ENCODE measurements around the gene PYGB.
"Not testable (repeated sequence)": the region's sequence is repeated elsewhere in the genome, so short reads cannot be mapped to it uniquely, and the experiment has no call there.

Gene PYGB

DNA sequence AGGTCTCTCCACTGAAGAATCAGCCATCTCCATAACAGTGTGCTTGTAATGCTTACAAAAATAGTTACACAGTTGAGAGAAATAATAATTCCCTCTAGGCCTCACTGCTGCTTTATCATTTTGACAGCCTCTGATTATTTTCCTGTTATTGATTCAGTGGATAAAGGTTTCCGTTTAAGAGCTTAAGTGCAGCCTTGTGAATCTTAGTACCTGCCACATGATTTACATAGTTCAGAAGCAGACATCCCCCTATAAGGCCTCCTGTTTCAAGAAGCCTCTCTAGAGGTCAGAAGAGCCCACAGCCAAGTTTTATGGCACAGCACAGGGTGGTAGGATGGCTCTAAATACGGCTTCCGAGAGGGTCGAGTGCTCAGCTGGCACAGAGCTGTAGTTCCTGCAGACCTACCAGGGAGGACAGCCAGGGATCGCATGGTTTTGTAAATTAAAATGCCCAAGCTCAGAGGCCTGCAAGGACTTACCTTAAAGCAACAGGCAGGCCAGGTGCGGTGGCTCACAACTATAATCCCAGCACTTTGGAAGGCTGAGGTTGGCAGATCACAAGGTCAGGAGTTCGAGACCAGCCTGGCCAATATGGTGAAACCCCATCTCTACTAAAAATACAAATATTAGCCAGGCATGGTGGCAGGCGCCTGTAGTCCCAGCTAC, 17.6 kb upstream of the PYGB start:
- DNase-seq = no peak

DNA sequence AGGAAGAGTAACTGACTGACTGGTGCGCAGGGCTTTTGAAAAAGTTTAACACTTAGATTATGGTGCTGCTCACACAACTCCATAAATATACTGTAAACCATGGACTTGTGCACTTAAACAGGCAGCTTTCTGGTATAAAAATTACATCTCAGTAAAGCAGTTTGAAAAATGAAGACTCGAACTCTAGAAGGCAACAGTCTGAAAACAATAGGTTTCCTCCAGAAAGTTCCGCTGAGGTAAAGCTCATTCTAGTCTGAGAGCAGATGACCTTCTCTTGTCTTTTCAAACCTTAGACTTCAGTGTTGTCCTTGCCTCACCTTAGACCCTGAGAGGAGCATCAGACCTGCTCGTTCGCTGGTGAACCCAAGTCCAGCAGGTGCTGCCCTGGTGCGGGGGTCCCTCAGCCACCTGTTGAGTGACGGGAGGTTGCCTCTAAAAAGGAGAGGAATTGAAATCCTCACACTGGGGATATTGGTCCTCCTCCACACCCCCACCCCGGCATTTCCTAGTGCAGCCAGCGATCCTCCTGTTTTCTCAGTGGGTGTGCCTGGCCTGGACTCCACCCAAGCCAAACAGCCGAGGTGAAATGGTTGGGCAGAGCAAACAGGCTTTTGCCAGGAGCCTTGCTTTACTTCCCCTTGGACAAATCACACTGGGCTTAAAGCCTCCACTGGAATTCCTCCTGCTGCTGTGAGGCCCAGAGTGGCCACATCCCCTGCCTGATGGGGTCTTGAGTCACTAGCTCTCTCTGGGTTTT, 14.7 kb upstream of the PYGB start:
- DNase-seq = no peak

DNA sequence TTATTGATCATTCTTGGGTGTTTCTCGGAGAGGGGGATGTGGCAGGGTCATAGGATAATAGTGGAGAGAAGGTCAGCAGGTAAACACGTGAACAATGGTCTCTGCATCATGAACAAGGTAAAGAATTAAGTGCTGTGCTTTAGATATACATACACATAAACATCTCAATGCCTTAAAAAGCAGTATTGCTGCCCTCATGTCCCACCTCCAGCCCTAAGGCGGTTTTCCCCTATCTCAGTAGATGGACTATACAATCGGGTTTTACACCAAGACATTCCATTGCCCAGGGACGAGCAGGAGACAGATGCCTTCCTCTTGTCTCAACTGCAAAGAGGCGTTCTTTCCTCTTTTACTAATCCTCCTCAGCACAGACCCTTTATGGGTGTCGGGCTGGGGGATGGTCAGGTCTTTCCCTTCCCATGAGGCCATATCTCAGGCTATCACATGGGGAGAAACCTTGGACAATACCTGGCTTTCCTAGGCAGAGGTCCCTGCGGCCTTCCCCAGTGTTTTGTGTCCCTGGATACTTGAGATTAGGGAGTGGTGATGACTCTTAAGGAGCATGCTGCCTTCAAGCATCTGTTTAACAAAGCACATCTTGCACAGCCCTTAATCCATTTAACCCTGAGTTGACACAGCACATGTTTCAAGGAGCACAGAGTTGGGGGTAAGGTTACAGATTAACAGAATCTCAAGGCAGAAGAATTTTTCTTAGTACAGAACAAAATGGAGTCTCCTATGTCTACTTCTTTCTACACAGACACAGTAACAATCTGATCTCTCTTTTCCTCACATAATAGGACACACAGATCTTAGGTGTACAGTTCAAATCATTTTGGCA, 13.7 kb upstream of the PYGB start:
- DNase-seq = not testable (repeated sequence)

DNA sequence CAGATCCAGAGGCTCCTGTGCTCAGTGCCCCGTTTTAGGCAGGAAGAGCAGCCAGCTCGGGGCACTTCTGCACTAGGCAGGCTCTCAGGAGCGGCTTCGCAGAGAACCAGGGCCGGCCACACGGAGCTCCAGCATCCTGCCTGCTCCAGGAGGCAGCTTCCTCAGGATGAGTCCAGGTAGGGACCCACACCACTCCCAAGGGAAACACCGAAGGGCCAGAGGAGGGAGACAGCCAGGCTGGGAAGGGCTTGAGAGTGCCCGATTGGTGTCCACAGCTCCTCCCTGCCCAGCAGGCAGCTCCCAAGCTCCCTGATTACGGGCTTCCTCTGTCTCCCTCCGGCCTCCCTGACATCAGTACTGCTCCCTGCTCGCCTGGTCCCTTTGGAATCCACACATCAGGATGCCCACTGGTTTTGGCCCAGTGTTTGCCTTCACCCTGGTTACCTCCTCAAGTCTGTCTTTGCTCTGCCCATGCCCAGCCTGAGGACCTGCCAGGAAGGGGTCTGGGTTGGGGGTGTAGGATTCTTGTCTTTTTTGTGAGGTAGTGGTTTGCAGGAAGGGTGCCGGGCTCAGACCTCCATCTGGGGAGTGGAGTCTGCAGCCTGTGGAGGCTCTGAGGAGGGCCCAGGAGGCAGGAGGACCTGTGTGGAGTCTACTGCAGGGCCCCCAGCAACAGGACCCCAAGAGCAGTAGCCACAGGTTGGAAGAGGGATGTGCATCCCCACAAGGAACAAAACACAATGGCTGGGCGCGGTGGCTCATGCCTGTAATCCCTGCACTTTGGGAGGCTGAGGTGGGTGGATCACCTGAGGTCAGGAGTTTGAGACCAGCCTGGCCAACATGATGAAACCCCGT, 11.2 kb upstream of the PYGB start:
- DNase-seq = no peak

DNA sequence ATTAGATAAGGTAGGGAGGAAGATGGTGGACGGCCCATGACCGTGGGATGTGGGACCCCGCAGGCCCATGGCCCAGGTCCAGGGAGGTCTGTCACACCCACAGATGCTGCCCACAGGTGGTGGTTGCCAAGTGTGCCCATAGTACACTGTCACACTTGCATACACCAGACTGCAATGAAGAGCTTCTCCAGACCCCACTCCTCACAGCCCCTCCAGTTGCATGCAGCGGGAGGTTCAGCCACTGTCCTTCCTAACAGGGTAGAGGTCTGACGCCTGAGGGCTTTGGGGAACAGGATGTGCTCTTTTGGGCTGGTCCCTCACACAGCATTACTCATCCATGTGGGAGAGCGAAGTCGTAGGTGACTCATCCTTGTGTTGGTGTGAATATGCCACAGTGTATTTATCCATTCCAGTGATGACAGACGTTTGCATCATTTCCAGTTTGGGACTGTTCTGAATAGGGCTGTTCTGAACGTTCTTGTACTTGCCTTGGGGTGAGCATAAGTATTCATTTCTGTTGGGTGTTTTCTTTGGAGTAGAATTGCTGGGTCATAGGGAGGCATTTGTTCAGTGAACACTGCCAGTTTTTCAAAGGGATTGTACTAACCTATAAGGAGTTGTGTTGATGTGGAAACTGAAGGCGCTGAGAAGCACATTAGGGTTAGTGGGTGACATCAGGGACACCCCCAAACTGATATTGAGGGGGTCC, 10.1 kb upstream of the PYGB start:
- no peak for DNase-seq

DNA sequence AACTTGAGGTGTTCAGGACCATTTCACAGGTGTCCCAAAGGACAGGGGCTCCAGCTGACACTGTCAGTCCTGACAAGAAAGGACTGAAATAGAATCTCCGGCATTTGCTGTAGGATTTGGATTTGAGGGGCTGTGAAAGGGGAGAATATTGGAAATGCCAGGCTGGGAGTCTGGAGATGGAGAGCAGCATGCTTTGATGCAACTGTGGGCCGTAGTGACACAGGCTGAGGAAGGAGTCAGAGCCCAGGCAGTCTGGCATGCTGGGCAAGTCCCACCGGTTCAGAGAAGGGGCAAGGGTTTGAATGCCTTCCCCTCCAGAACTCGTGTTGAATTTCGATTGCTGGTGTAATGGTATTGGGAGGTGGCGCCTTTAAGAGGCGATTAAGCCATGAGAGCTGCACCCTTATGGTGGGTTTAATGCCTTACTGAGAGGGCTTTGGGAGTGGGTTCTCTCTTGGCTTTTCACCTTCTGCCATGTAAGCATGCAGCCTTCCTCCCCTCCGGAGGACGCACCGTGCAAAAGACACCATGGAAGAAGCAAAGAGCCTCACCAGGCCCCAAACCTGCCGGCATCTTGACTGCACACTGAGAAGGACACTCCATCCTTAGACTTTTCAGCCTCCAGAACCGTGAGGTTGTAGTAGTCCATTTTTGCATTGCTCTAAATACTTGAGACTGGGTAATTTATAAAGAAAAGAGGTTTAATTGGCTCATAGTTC, 9.4 kb upstream of the PYGB start:
- no peak for DNase-seq

DNA sequence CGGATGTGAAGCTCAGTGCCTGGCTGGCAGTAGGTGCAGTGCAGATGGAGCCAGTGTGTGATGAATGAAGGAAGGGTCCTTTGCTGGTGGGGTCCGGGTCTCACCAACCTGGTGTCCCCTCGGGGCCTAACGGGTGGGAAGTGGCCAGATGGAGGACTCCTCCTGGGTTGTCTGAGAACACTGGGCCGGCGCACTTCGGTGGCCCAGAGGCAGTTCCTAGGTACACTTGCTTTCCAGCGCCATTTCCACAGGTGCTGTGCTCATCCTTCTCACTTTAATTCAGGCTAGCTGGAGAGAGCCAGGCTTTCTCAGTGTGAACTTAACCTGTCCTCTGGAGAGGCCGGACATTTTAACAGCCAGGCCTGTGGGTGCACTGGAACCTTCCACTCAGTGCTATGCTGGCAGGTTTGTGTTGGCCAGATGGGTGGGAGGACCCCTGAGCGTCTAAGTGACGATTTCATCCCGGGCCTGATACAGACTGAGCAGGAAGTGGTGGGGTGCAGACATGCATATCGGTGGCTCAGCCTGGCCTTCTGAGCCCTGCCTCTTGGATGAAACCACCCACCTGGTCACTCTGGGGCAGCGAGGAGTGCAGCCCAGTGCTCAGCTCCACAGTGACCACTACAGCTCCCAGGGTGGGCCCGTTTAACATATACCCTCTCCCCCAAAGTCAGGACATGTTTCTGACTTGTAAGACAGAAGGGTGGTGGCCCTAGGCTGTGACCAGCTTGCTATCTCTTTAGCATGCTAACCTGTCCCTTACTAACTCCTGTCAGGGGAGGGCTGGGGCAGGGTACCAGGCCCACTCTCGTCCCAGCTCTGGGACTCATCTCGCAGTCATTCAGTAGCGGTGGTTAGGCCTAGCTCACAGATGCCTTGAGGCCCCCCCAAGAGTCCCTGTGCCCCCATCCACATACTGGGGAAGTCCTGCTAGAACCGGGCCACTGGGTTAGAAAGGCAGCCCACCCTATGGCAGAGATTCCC, 8.2 kb upstream of the PYGB start:
- DNase-seq = no peak

DNA sequence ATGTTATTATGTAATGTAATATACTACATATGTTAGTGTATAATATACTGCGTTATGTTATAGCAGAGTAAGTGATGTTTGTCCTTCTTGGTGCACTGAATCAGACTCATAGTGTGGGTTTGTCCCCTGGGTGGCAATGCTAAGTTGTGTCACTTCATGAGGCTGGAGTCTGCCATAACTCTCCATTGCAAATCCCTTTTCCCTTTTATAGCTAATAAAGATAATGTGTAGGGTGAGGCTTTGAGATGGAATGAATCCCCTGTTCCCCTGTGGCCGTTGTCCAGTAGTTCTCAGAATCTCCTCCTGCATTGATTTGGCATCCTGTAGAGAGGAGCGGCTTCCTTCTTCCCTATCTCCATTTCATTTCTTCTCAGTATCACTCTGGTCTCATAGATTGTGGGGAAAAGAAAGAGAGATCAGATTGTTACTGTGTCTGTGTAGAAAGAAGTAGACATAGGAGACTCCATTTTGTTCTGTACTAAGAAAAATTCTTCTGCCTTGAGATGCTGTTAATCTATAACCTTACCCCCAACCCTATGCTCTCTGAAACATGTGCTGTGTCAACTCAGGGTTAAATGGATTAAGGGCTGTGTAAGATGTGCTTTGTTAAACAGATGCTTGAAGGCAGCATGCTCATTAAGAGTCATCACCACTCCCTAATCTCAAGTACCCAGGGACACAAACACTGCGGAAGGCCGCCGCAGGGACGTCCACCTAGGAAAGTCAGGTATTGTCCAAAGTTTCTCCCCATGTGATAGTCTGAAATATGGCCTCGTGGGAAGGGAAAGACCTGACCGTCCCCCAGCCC, 6.8 kb upstream of the PYGB start:
- not testable (repeated sequence) for DNase-seq

DNA sequence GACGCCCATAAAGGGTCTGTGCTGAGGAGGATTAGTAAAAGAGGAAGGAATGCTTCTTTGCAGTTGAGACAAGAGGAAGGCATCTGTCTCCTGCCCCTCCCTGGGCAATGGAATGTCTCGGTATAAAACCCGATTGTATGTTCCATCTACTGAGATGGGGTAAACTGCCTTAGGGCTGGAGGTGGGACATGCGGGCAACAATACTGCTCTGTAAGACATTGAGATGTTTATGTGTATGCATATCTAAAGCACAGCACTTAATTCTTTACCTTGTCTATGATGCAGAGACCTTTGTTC, 6.3 kb upstream of the PYGB start:
- not testable (repeated sequence) for DNase-seq

DNA sequence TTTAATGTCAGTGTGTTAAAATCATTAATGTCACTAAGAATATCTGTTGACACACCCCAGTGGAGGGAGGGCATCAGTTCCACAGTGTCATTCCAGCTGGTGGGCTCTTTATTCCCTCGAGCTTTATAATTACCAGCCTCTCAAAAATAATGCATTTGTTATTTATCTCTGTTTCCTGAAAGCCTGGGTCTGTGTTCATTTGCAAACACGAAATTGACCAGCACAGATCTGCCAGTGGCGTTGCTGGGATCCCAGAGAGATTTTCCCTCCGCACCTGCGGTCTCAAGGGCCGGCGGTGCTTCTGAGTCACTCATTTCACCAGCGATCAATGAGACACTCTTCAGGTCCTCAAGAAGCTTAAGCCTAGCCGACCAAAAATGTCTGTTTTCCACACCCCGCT, 5.7 kb upstream of the PYGB start:
- no peak for DNase-seq

DNA sequence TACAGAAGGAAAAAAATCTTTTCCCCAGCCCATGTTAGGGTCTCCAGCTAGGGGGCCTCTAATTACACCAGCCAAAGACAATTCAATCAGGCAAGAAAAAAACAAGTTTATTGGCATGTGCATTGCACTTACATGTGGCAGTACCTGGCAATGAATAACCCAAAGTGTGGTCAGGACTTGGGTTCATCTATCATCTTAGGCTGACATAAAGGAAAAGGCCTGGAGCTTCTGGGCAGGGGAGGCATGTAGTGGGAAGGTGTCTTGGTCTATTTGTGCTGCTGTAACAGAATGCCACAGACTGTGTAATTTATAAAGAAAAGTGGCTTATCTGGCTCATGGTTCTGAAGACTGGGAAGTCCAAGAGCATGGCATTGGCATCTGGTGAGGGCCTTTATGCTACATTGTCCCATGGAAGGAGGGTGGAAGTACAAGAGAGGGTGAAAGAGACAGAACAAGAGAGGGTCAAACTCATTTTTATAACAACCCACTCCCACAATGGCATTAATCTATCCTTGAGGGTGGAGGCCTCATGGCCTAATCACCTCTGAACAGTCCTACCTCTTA, 4.4 kb upstream of the PYGB start:
- DNase-seq = no peak

DNA sequence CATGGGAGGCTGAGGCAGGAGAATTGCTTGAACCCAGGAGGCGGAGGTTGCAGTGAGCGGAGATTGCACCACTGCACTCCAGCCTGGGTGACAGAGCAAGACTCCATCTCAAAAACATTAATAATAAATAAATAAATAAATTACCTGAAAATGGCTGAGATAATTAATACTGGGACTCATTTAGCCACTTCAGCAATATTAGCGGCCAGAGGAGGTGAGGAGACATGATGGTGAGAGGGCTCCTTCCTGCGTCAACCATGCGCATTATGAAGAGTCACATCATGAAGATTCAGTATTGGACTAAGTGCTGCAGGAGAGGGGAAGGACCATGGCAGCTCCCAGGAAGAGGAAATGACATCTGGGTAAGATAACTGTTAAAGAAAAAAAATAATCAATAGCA, 2.9 kb upstream of the PYGB start:
- no peak for DNase-seq

DNA sequence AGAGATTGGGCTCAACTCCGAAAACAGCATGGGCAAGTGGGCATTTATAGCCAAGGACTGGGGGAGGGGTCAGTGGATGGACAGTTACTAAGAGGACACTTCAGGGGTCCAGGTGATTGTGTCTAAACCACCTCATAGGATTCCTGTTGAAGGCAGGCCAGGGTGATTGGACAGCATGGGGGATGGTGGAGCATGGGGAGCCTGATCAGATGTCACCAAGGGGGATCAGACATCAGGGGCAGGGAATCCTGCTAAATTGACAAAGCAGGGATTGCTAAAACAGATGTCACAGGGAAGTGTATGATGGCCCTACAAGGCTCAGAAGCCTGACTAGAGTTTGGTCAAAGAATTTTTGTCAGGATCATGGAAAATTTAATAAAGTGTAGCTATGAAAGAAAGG, 2.4 kb upstream of the PYGB start:
- DNase-seq = no peak

DNA sequence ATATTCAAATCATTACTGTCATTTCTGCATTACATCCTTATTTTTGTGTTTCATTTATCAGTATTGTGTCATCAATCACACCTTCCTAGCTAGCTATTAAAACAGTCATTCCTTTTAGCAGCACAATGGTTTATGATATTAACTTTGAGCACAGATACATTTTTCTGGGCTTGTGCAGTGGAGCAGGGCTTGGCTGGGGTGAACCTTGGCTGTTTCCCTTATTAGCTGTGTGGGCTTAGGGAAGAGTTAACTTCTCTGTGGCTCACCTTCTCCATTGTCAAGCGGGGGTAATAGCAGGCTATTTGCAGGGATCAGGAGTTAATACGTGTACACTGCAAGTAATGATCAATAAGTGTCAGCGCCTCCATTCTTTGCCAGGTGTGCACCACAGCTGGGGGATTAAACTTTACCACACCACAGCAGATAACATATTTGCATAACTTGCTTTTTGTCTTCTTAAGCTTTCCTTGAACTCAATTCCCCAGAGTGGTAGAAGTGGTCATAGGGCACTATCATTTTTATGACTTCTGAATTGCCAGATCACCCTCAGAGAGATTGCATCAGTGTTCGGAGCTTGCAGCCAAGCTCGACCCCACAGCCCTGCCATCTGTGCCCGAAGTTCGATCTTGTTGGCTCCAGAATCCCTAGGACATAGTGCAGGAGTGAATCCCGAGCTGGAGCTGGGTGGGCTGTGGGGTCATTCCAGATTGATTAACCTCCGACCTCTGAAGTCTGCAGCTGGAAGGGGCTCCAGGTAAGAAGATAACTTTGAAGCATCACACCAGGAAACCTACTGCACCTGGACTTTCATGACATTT, 1.5 kb upstream of the PYGB start:
- no peak for DNase-seq

DNA sequence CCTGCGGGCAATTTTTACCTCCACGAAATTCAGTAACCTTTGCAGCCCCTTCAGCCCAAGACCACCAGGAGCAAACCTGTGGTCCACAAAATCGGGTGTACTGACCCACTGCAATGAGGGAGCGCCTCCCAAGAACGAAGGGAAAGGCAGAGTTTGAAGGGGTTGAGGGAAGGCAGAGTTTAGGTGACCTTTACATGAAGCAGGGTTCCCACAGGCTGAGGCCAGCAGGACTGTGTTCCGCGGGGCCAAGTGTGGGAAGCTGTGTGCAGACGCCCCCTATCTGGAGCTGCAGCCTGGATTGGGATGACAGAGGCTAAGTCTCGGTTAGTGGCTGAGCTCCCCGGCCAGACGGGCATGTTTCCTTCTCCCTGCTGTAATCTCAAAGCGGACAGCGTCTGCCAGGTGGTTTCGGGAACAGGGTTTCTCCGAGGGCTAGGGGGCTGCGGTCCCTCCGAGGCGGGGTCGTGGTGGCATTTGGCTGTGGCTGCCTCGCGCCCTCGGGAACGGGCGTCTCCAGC, 826 bp upstream of the PYGB start:
- DNase-seq = peak; percentile 52

DNA sequence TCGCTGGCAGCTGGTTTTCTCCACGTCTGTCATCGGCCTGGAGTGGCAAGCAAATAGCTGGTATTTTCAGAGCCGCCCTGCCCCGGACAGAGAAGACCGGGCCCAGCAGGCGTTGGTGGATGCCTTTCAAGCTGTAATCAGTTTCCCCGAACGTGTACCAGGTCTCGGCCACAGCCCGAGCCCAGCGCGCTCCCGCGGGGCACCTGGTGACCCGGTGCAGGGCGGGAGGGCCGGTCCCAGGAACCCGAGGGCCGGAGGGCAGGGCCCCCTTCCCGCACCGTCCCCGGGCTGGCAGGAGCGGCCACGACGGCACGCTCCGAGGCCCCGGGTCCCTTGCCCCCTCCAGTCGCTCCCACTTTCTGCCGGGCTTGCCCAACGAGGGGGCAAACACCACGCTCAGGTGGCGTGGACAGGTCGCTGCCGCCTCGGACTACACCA, 348 bp upstream of the PYGB start:
- peak; percentile 45 for DNase-seq

DNA sequence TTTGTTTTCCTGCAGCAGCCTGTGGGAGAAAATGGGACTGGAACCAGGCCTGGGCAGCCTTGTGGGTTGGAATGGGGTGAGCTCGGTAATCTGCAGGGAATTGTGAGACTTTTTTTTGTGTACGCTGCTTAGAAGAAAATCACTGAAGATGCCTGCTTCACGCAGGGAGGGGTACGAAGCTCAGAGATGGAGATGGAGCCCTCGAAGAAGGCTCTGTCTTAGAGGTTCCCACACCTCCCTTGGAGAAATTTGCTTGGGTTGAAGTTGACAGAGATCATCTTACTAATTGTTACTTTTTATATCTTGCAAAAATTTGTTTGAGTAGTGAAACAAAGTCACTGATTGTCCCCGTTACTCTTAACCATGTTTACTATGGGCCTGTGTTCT, 894 bp downstream of the PYGB start:
- peak; percentile 6 for DNase-seq
